H1 (cell line): ENCODE results near the gene ANKRD29. TPM values are rescaled to one million over a fixed set of nuclear protein-coding genes. Genes with fewer than 3 reads are reported as not detected.

Experiments
- CTCF ChIA-PET: fragments of 300-600 bp; sonication (Branson Sonifier 250); formaldehyde crosslinking; loops from one replicate; lab custom pipeline; 2021; ENCODE audit not compliant: partially characterized antibody; lab: Charles Lee
- POLR2A ChIA-PET: fragments of 300-600 bp; sonication (Branson Sonifier 250); formaldehyde crosslinking; loops from one replicate; lab custom pipeline; 2021; ENCODE audit warnings: inconsistent platforms; ENCODE audit not compliant: partially characterized antibody; lab: Charles Lee
- DNase-seq, 2 experiments: peaks; one replicate each; pipeline versions ENCODE4 v3.0.0 to v3.0.0-alpha.2; 2010 to 2022; ENCODE audit warnings: low spot score in 2 of 2, low read depth in 1 of 2, mixed read lengths in 1 of 2
- FAIRE-seq: peaks from 2 replicates; lab custom pipeline; 2011; peaks lifted over from hg19 to GRCh38; lab: Jason Lieb, UNC
- H2AFZ ChIP-seq: 2 replicates; pipeline ENCODE4 v1.8.1; 2012; ENCODE audit warnings: low read length, inconsistent platforms
- H2AK5ac ChIP-seq: 2 replicates; pipeline ENCODE4 v1.6.1; 2013; ENCODE audit warnings: low read depth, low read length
- H2BK120ac ChIP-seq: replicated peaks from 2 replicates; pipeline ENCODE3; 2013; ENCODE audit warnings: low read depth, low read length, inconsistent platforms
- H2BK12ac ChIP-seq: 2 replicates; pipeline ENCODE4 v1.6.1; 2013; ENCODE audit warnings: low read depth, low read length
- H2BK15ac ChIP-seq: 2 replicates; pipeline ENCODE4 v1.6.1; 2013; ENCODE audit warnings: low read length
- H2BK20ac ChIP-seq: 2 replicates; pipeline ENCODE4 v1.6.1; 2013; ENCODE audit warnings: low read length
- H2BK5ac ChIP-seq: 2 replicates; pipeline ENCODE4 v1.6.1; 2013; ENCODE audit warnings: low read depth, low read length
- H3K14ac ChIP-seq: 2 replicates; pipeline ENCODE4 v1.6.1; 2013; ENCODE audit warnings: inconsistent platforms; ENCODE audit not compliant: insufficient read length
- H3K18ac ChIP-seq: 2 replicates; pipeline ENCODE4 v1.6.1; 2013; ENCODE audit warnings: low read length; ENCODE audit errors: extremely low read depth
- H3K23ac ChIP-seq: 2 replicates; pipeline ENCODE4 v1.6.1; 2013; ENCODE audit warnings: inconsistent platforms; ENCODE audit not compliant: insufficient read length
- H3K23me2 ChIP-seq: 2 replicates; pipeline ENCODE4 v1.6.1; 2013; ENCODE audit warnings: low read depth, low read length
- H3K27ac ChIP-seq: 2 replicates; pipeline ENCODE4 v1.6.1; 2011; ENCODE audit warnings: low read depth, low read length, inconsistent platforms
- H3K27me3 ChIP-seq, 4 experiments: replicated peaks in 1 of 4; 1 replicate in 1 of 4; 2 replicates in 3 of 4; pipeline versions ENCODE4 v1.6.1 to v1.8.1; 2011 to 2013; ENCODE audit warnings: low read length in 3 of 4, mild to moderate bottlenecking in 3 of 4, inconsistent platforms in 2 of 4, mixed read lengths in 2 of 4, moderate library complexity in 1 of 4; ENCODE audit not compliant: control insufficient read depth in 3 of 4, insufficient read depth in 3 of 4; ENCODE audit errors: extremely low read depth in 1 of 4
- H3K36me3 ChIP-seq, 4 experiments: 2 replicates each; pipeline versions ENCODE4 v1.6.1 to v1.8.1; 2011 to 2013; ENCODE audit warnings: mild to moderate bottlenecking in 4 of 4, low read length in 3 of 4, moderate library complexity in 2 of 4, control low read depth in 1 of 4, inconsistent platforms in 1 of 4; ENCODE audit not compliant: insufficient read depth in 4 of 4, control insufficient read depth in 2 of 4
- H3K4ac ChIP-seq: replicated peaks from 2 replicates; pipeline ENCODE3; 2013; ENCODE audit warnings: low read length, low read depth, mixed read lengths, inconsistent platforms; ENCODE audit not compliant: insufficient read length
- H3K4me1 ChIP-seq, 4 experiments: replicated peaks in 1 of 4; 1 replicate in 1 of 4; 2 replicates in 3 of 4; pipeline versions ENCODE4 v1.6.1 to v1.8.1; 2011 to 2013; ENCODE audit warnings: low read length in 3 of 4, inconsistent platforms in 2 of 4, mixed read lengths in 1 of 4; ENCODE audit not compliant: insufficient read depth in 4 of 4, control insufficient read depth in 3 of 4
- H3K4me2 ChIP-seq, 2 experiments: 2 replicates each; pipeline versions ENCODE4 v1.6.1 to v1.8.1; 2011 to 2013; ENCODE audit warnings: low read depth in 2 of 2, low read length in 2 of 2, control low read depth in 1 of 2, inconsistent platforms in 1 of 2, mild to moderate bottlenecking in 1 of 2; ENCODE audit not compliant: insufficient read depth in 1 of 2
- H3K4me3 ChIP-seq, 4 experiments: fragments of 200-600, 300-600 bp in 1 of 4; sonication (generic), shearing (Covaris generic), sonication (Bioruptor Twin) in 1 of 4; 2 replicates each; pipeline versions ENCODE4 v1.5.1 to v1.8.1; 2011 to 2016; ENCODE audit warnings: low read length in 4 of 4, low read depth in 3 of 4, control low read depth in 2 of 4, inconsistent platforms in 2 of 4, mild to moderate bottlenecking in 2 of 4, mixed read lengths in 1 of 4, moderate library complexity in 1 of 4; ENCODE audit not compliant: insufficient read depth in 2 of 4; ENCODE audit errors: extremely low read depth in 1 of 4
- H3K56ac ChIP-seq: replicated peaks from 2 replicates; pipeline ENCODE3; 2013; ENCODE audit warnings: low read depth, mild to moderate bottlenecking, mixed read lengths, low read length, inconsistent platforms; ENCODE audit not compliant: insufficient read length
- H3K79me1 ChIP-seq: 2 replicates; pipeline ENCODE4 v1.6.1; 2013; ENCODE audit warnings: low read depth, low read length, control low read depth
- H3K79me2 ChIP-seq, 2 experiments: 2 replicates each; pipeline versions ENCODE4 v1.6.1 to v1.8.1; 2012 to 2013; ENCODE audit warnings: low read length in 2 of 2, mild to moderate bottlenecking in 2 of 2, inconsistent platforms in 1 of 2; ENCODE audit not compliant: insufficient read depth in 2 of 2, control insufficient read depth in 1 of 2
- H3K9ac ChIP-seq, 4 experiments: replicated peaks in 1 of 4; 1 replicate in 1 of 4; 2 replicates in 3 of 4; pipeline versions ENCODE4 v1.6.1 to v1.8.1; 2011 to 2013; ENCODE audit warnings: low read depth in 3 of 4, low read length in 3 of 4, control low read depth in 2 of 4, mild to moderate bottlenecking in 2 of 4, moderate library complexity in 2 of 4, inconsistent platforms in 1 of 4; ENCODE audit errors: extremely low read depth in 1 of 4
- H3K9me3 ChIP-seq, 2 experiments: 2 replicates each; pipeline versions ENCODE4 v1.6.1 to v1.8.1; 2012 to 2013; ENCODE audit warnings: mild to moderate bottlenecking in 2 of 2, moderate library complexity in 2 of 2, control low read depth in 1 of 2, inconsistent platforms in 1 of 2, low read depth in 1 of 2, low read length in 1 of 2, mixed read lengths in 1 of 2; ENCODE audit not compliant: insufficient read depth in 2 of 2
- H4K20me1 ChIP-seq, 2 experiments: replicated peaks in 1 of 2; 2 replicates each; pipeline versions ENCODE3 to v1.8.1; 2011 to 2013; ENCODE audit warnings: inconsistent platforms in 2 of 2, low read length in 2 of 2, mild to moderate bottlenecking in 1 of 2; ENCODE audit not compliant: insufficient read depth in 2 of 2, control insufficient read depth in 1 of 2
- H4K5ac ChIP-seq: 2 replicates; pipeline ENCODE4 v1.6.1; 2013; ENCODE audit warnings: low read length, low read depth, mixed read lengths, inconsistent platforms; ENCODE audit not compliant: insufficient read length
- H4K8ac ChIP-seq: 2 replicates; pipeline ENCODE4 v1.8.0; 2013; ENCODE audit warnings: mild to moderate bottlenecking, moderate library complexity, low read length, inconsistent platforms; ENCODE audit not compliant: insufficient read depth; ENCODE audit errors: extremely low read depth
- H4K91ac ChIP-seq: replicated peaks from 2 replicates; pipeline ENCODE3; 2013; ENCODE audit warnings: low read length, mixed read lengths, inconsistent platforms; ENCODE audit not compliant: insufficient read length
- FOSL1 ChIP-seq: IDR thresholded peaks from 2 replicates; pipeline ENCODE4 v1.6.1; 2011; ENCODE audit warnings: mild to moderate bottlenecking, low read depth, low read length, moderate library complexity; ENCODE audit not compliant: insufficient read depth
- JUND ChIP-seq: IDR thresholded peaks from 2 replicates; pipeline ENCODE4 v1.6.1; 2011; ENCODE audit warnings: mild to moderate bottlenecking, improper control_type of control experiment, low read length
- KDM4A ChIP-seq: IDR thresholded peaks from one replicate; pipeline ENCODE4 v1.7.1; 2012; ENCODE audit warnings: low read depth, mild to moderate bottlenecking, moderate library complexity, low read length, inconsistent platforms; ENCODE audit not compliant: severe bottlenecking
- KDM5A ChIP-seq: fragments of 200-600 bp; IDR thresholded peaks from 2 replicates; pipeline ENCODE4 v1.7.1; 2012; ENCODE audit warnings: mild to moderate bottlenecking, low read length, inconsistent platforms, mixed read lengths
- MAFK ChIP-seq: IDR thresholded peaks from 2 replicates; pipeline ENCODE4 v1.6.1; 2012; ENCODE audit warnings: low read depth, mild to moderate bottlenecking, improper control_type of control experiment, low read length
- NRF1 ChIP-seq: IDR thresholded peaks from 2 replicates; pipeline ENCODE4 v1.6.1; 2011; ENCODE audit warnings: mild to moderate bottlenecking, low read depth, low read length, improper control_type of control experiment
- POU5F1 ChIP-seq: IDR thresholded peaks from 2 replicates; pipeline ENCODE4 v1.6.1; 2011; ENCODE audit warnings: low read depth, mild to moderate bottlenecking, low read length, moderate library complexity
- RBBP5 ChIP-seq: IDR thresholded peaks from 2 replicates; pipeline ENCODE4 v1.7.1; 2012; ENCODE audit warnings: low read depth, mild to moderate bottlenecking, inconsistent platforms, low read length, moderate library complexity, borderline replicate concordance
- TAF7 ChIP-seq: optimal IDR thresholded peaks from 2 replicates; pipeline ENCODE3; 2011; ENCODE audit warnings: low read depth, mild to moderate bottlenecking, inconsistent platforms, low read length, moderate library complexity, borderline replicate concordance
- TBP ChIP-seq: IDR thresholded peaks from 2 replicates; pipeline ENCODE4 v1.6.1; 2011; ENCODE audit warnings: low read depth, low read length, improper control_type of control experiment
- USF2 ChIP-seq: IDR thresholded peaks from 2 replicates; pipeline ENCODE4 v1.6.1; 2011; ENCODE audit warnings: low read length, improper control_type of control experiment
- WGBS, 2 experiments: shearing (Covaris generic) in 1 of 2; methylation state at CpG; one replicate each; pipeline versions ENCODE4 v1.1.6 to v1.1.7; 2013 to 2015; ENCODE audit warnings: low lambda C conversion rate in 2 of 2, mixed read lengths in 2 of 2, inconsistent platforms in 1 of 2, low coverage in 1 of 2, missing lambda C conversion rate in 1 of 2; ENCODE audit not compliant: insufficient replicate concordance in 2 of 2, insufficient coverage in 1 of 2, insufficient read length in 1 of 2; ENCODE audit errors: extremely low coverage in 1 of 2, missing lambda C conversion rate in 1 of 2; 5-methylcytosine and 5-hydroxymethylcytosine counted together
- polyA plus RNA-seq, 7 experiments: library from polyadenylated mRNA; depleted of rRNA in 3 of 7; stranded (reverse) in 5 of 7; unstranded in 2 of 7; fragments of >200 nt in 5 of 7; fragments of 200-250 nt in 2 of 7; gene quantifications; 1 replicate in 5 of 7; 2 replicates in 1 of 7; 4 replicates in 1 of 7; pipeline versions ENCODE4 v1.2.1 to v1.2.3, GENCODE V29; 2011 to 2013; ENCODE audit warnings: missing spikeins in 2 of 7, mixed read lengths in 2 of 7
- total RNA-seq: library from RNA; stranded (reverse); fragmentation: NEBNext Ultra II Directional; extraction: Animal tissue kit (Norgen Biotek cat#: 25700); gene quantifications from 2 replicates; pipeline ENCODE4 v1.2.1, GENCODE V29; 2021

The ANKRD29 gene
- total and polyA plus RNA-seq, 2 of the 8 experiments (the other 6 are each of a cell fraction or from before 2014, with no cell fraction given): 3.0 to 7.3 TPM

- H2BK20ac ChIP-seq: no peak overlapping the region
- peaks cover 13% of the 10 kb centered on the region; the same call in 1 of the 2 replicates for H3K23me2 ChIP-seq
- H2AK5ac ChIP-seq: no peak overlapping the region
- no peaks in the 10 kb centered on the region for H3K36me3 ChIP-seq
- H3K14ac ChIP-seq: no peak overlapping the region
- WGBS, 2 experiments: 76% methylated on average over 2 of the region's 2 CpGs; no CpG with 5 or more reads in 1 of the 2 experiments
- TF ChIP-seq KDM4A: no peak
- no peak for TF ChIP-seq MAFK
- no peak for TF ChIP-seq RBBP5
- TF ChIP-seq POU5F1: no peak
- no peak for TF ChIP-seq KDM5A
- TF ChIP-seq USF2: no peak
- TF ChIP-seq TBP: no peak
- no peak for TF ChIP-seq FOSL1
- TF ChIP-seq TAF7: no peak
- TF ChIP-seq JUND: no peak
- no peak for TF ChIP-seq NRF1
- POLR2A ChIA-PET: no interaction called here
- peaks cover 11 to 22% (median 19%) of the 10 kb centered on the region in 4 experiments; a peak in 6 of 7 replicates for H3K27me3 ChIP-seq
- no peak overlapping the region for H2BK15ac ChIP-seq
- H2BK120ac ChIP-seq: no peak overlapping the region
- CTCF ChIA-PET: interaction anchor here (1.1 to 4.0 kb wide), 3 partner anchors 10 to 51 kb away, joined by 3 to 30 read pairs (median 3); no protein-coding TSS in a partner anchor
- H2BK12ac ChIP-seq: no peak overlapping the region
- H3K4me1 ChIP-seq: peaks cover 0 to 7% (median 3%) of the 10 kb centered on the region in 4 experiments; a peak in 3 of 7 replicates
- no peak overlapping the region for H4K8ac ChIP-seq
- no peak overlapping the region for H3K56ac ChIP-seq
- peaks cover 0 to under 1% of the 10 kb centered on the region in 2 experiments for H4K20me1 ChIP-seq
- no peak for FAIRE-seq
- H3K79me1 ChIP-seq: no peaks in the 10 kb centered on the region
- H3K9ac ChIP-seq: no peak overlapping the region
- H3K23ac ChIP-seq: no peak overlapping the region
- H2BK5ac ChIP-seq: no peak overlapping the region
- no peak overlapping the region for H4K91ac ChIP-seq
- no peak overlapping the region for H3K4me2 ChIP-seq
- no peaks in the 10 kb centered on the region for H3K79me2 ChIP-seq
- no peak overlapping the region for H3K4ac ChIP-seq
- H3K27ac ChIP-seq: no peak overlapping the region
- no peak overlapping the region for H3K4me3 ChIP-seq
- H3K9me3 ChIP-seq: no peaks in the 10 kb centered on the region
- H3K18ac ChIP-seq: no peak overlapping the region
- H2AFZ ChIP-seq: no peak overlapping the region
- H4K5ac ChIP-seq: no peak overlapping the region
- no peak for DNase-seq
These were observed 31.1 kb upstream of the ANKRD29 start for GRCh38 chr18:23693846-23694245.
